Measurements from ENCODE around the gene EXTL1. TPM values are rescaled to one million over a fixed set of nuclear protein-coding genes. Genes with fewer than 3 reads are reported as not detected.

EXTL1 gene
- total RNA-seq, 1 experiment from 2014 or later: 0.15 TPM

GRCh38 chr1:25971811-25972180, 49.8 kb upstream of the EXTL1 start:
- no TSS peak for BruUV-seq (replicated peaks)
- H4K20me1 ChIP-seq (ENCODE audit: insufficient read depth): no peaks in the 10 kb centered on the region
- ATAC-seq (no peak), DNase-seq (ENCODE audit: low read depth, low spot score) (no peak)
- no peaks in the 10 kb centered on the region for H3K27me3 ChIP-seq (ENCODE audit: insufficient read depth, low read length)
- intact Hi-C loops (cut with micrococcal nuclease): no loop called here
- H3K9me2 ChIP-seq (ENCODE audit: insufficient read depth): no peaks in the 10 kb centered on the region
- H3K9ac ChIP-seq (ENCODE audit: low read length): no peak overlapping the region
- no peak overlapping the region for H3K4me2 ChIP-seq (ENCODE audit: low read length)
- H3K9me3 ChIP-seq (ENCODE audit: control insufficient read depth in 1 of 2, insufficient read depth in 1 of 2, low read depth in 1 of 2, low read length in 2 of 2): no peaks in the 10 kb centered on the region
- peaks cover 4 to 10% of the 10 kb centered on the region in 2 experiments; a peak in 2 of 4 replicates for H3K36me3 ChIP-seq (ENCODE audit: control insufficient read depth in 1 of 2, insufficient read depth in 2 of 2, low read length in 2 of 2)
- CTCF ChIA-PET: no interaction called here
- POLR2A ChIA-PET: interaction anchor here (1.0 kb wide), 1 partner anchor 25 kb away, joined by 5 read pairs; no protein-coding TSS in a partner anchor
- no peak overlapping the region for H2AFZ ChIP-seq (ENCODE audit: low read depth, low read length, poor library complexity, severe bottlenecking)
- H3K79me2 ChIP-seq (ENCODE audit: insufficient read depth, low read length): no peaks in the 10 kb centered on the region
- RAD21 ChIA-PET (ENCODE audit: low non-redundant PET in 1 of 2, low total read pairs in 2 of 2, uncharacterized antibody in 2 of 2, unreplicated experiment in 2 of 2): no interaction called here
- H3K27ac ChIP-seq (ENCODE audit: low read depth, low read length): no peak overlapping the region
- H3K4me1 ChIP-seq (ENCODE audit: control insufficient read depth in 1 of 2, insufficient read depth in 2 of 2, low read length in 2 of 2): no peaks in the 10 kb centered on the region
- no peak overlapping the region for H3K4me3 ChIP-seq (replicated peaks in 1 of 2; ENCODE audit: low read depth in 1 of 2, low read length in 2 of 2)
- TF ChIP-seq ZBTB33 (IDR thresholded peaks at IDR 0.05; ENCODE audit: extremely low read depth, insufficient replicate concordance, low read length): no peak
- no peak for TF ChIP-seq RAD21 (IDR thresholded peaks at IDR 0.05; ENCODE audit: low read depth)
- TF ChIP-seq ELF1 (IDR thresholded peaks at IDR 0.05; ENCODE audit: borderline replicate concordance, low read depth): no peak
- TF ChIP-seq EZH2phosphoT487 (IDR thresholded peaks at IDR 0.05; ENCODE audit: borderline replicate concordance): no peak
- no peak for TF ChIP-seq SRF (IDR thresholded peaks at IDR 0.05; ENCODE audit: low read depth)
- TF ChIP-seq SIN3A (IDR thresholded peaks at IDR 0.05; ENCODE audit: low read depth): no peak
- no peak for TF ChIP-seq ATF3 (IDR thresholded peaks at IDR 0.05)
- no peak for TF ChIP-seq ZNF274 (IDR thresholded peaks at IDR 0.05; ENCODE audit: low read depth, low read length)
- no peak for TF ChIP-seq FOSL1 (IDR thresholded peaks at IDR 0.05; ENCODE audit: low read depth)
- no peak for TF ChIP-seq EGR1 (IDR thresholded peaks at IDR 0.05; ENCODE audit: low read depth)
- TF ChIP-seq CTCF (IDR thresholded peaks at IDR 0.05 in 2 of 3, conservative IDR thresholded peaks at IDR 0.05 in 1 of 3; ENCODE audit: borderline replicate concordance in 1 of 3, insufficient read depth in 1 of 3, low read depth in 2 of 3, low read length in 2 of 3): no peak
- no peak for TF ChIP-seq EZH2 (IDR thresholded peaks at IDR 0.05)
- TF ChIP-seq POLR2AphosphoS5 (IDR thresholded peaks at IDR 0.05; ENCODE audit: low read depth, low read length): no peak
- no peak for TF ChIP-seq ZFX (IDR thresholded peaks at IDR 0.05)
- TF ChIP-seq MAX (IDR thresholded peaks at IDR 0.05): no peak
